ENCODE data around the gene CYP20A1. TPM values are rescaled to one million over a fixed set of nuclear protein-coding genes. Genes with fewer than 3 reads are reported as not detected.
A peak's percentile ranks its signal among the peaks of the same experiment; 100 is the strongest.

Gene CYP20A1
- total RNA-seq, 2 donors from 2014 or later = 35.1 to 35.4 TPM

DNA sequence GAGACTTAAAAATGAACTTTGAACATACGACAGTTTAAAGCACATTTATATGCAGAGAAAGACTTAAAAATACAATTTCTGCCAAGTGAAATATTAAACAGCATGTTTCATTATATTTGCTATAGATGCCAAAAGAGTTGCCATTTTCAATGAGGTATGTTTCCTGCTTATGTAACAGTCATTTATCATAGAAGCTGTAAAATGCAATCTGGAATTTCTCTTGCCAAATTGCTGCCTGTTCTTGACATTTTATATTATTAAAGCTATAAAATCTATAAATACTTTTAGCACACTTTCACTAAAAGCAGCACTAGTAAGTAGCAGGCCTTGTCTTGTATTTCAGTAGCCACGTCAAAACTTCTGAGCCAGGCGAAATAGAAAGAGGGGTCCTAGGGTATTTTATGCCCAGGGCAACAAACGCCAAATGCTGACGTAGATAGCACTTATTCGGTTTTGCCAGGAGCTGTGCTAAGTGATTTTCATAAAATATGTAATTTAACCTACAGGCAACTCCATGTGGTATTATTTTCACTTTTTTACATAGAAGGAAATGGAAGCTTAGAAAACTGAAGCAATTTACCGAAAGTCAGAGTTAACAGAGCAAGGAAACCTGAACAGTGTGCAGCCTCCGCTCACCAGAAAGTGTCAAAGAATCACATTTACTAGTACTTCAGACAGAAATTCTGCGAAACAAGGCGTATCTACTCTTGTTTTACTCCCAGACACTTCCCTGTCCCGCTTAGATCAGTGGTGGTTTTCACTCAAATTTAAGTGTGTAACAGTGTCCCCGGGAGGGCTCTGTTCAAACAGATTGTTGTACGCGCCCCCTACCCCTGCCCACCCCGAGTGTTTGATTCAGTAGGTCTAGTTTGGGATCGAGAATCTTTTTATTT lies 1.2 kb upstream of the CYP20A1 start:
- DNase-seq (ENCODE audit: low spot score) = no peak
- intact Hi-C loops (cut with DNase I) = loop anchor here (10.0 kb wide), 1 partner anchor 217 kb away; no protein-coding TSS in a partner anchor
- H3K27ac ChIP-seq = peak overlapping the region; percentile 95 to 96
- H3K4me3 ChIP-seq = no peak overlapping the region
- WGBS = 86% methylated on average over 16 of the region's 16 CpGs
- TF ChIP-seq POLR2A (IDR thresholded peaks at IDR 0.05) (no peak), POLR2AphosphoS5 (IDR thresholded peaks at IDR 0.05) (no peak), CTCF (IDR thresholded peaks at IDR 0.05) (no peak)
- no peaks in the 10 kb centered on the region for H3K27me3 ChIP-seq (replicated peaks; ENCODE audit: insufficient read depth)
- H3K36me3 ChIP-seq = no peaks in the 10 kb centered on the region
- no peaks in the 10 kb centered on the region for H3K4me1 ChIP-seq (replicated peaks)
- no peaks in the 10 kb centered on the region for H3K9me3 ChIP-seq

DNA sequence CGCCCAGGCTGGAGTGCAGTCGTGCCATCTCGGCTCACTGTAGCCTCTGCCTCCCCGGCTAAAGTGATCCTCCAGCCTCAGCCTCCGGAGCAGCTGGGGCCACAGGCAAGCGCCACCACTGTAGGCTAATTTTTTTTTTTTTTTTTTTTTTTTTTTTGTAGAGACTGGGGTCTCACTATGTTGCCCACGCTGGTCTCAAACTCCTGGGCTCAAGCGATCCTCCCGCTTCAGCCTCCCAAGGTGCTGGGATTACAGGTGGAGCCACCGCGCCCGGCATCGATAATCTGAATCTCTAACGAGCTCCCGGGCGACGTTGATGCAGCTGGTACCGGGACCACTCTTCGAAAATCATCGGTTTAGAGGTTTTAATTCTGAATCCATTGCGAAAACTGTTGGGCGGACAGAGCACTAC lies 520 bp upstream of the CYP20A1 start:
- Histone ChIP-seq H3K9me3 (no peaks in the 10 kb centered on the region), H3K27ac (peak overlapping the region; percentile 95 to 96), H3K27me3 (replicated peaks; ENCODE audit: insufficient read depth) (no peaks in the 10 kb centered on the region), H3K4me1 (replicated peaks) (no peaks in the 10 kb centered on the region), H3K36me3 (no peaks in the 10 kb centered on the region), H3K4me3 (peak overlapping the region; percentile 68 to 84)
- DNase-seq (ENCODE audit: low spot score) = no peak
- intact Hi-C loops (cut with DNase I) = loop anchor here (10.0 kb wide), 1 partner anchor 217 kb away; no protein-coding TSS in a partner anchor
- TF ChIP-seq POLR2A (IDR thresholded peaks at IDR 0.05) (no peak), POLR2AphosphoS5 (IDR thresholded peaks at IDR 0.05) (no peak), CTCF (IDR thresholded peaks at IDR 0.05) (no peak)
- WGBS = 25% methylated on average over 20 of the region's 22 CpGs

DNA sequence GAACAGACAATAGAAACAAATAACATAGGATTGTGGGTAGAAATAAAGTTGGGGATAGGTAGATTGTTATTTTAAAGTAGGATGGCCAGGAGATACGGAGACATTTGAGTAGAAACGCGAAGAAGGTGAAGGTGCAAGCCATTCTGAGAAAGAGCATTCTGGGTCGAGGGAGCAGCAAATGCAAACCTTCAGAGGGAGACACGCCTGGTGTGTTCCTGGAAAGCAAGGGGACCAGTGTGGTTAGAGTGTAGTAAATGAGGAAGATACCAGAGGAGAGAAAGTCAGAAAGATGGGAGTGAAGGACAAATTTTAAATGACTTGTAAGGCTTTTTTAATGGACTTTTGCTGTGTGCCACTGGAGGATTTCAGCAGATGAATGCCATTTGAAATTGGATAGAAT lies 1.7 kb downstream of the CYP20A1 start:
- Histone ChIP-seq H3K9me3 (no peaks in the 10 kb centered on the region), H3K27me3 (replicated peaks; ENCODE audit: insufficient read depth) (no peaks in the 10 kb centered on the region), H3K27ac (no peak overlapping the region), H3K4me3 (peak overlapping the region in 1 of 2 donors; percentile 84), H3K36me3 (no peaks in the 10 kb centered on the region), H3K4me1 (replicated peaks) (no peaks in the 10 kb centered on the region)
- TF ChIP-seq CTCF (IDR thresholded peaks at IDR 0.05) (no peak), POLR2AphosphoS5 (IDR thresholded peaks at IDR 0.05) (no peak), POLR2A (IDR thresholded peaks at IDR 0.05) (no peak)
- 83% methylated on average over 5 of the region's 5 CpGs for WGBS
- intact Hi-C loops (cut with DNase I) = no loop called here
- no peak for DNase-seq (ENCODE audit: low spot score)

- H3K4me3 ChIP-seq = no peak overlapping the region
- over 99% methylated on average over 6 of the region's 6 CpGs for WGBS
- H3K36me3 ChIP-seq = no peaks in the 10 kb centered on the region
- TF ChIP-seq POLR2AphosphoS5 (IDR thresholded peaks at IDR 0.05) (no peak), POLR2A (IDR thresholded peaks at IDR 0.05) (no peak), CTCF (IDR thresholded peaks at IDR 0.05) (no peak)
- H3K27me3 ChIP-seq (replicated peaks; ENCODE audit: insufficient read depth) = no peaks in the 10 kb centered on the region
- no peaks in the 10 kb centered on the region for H3K4me1 ChIP-seq (replicated peaks)
- intact Hi-C loops (cut with DNase I) = no loop called here
- H3K27ac ChIP-seq = no peak overlapping the region
- no peak for DNase-seq (ENCODE audit: low spot score)
- no peaks in the 10 kb centered on the region for H3K9me3 ChIP-seq
Measured at GRCh38 chr2:203242518-203242917, 3.7 kb downstream of the CYP20A1 start.

DNA sequence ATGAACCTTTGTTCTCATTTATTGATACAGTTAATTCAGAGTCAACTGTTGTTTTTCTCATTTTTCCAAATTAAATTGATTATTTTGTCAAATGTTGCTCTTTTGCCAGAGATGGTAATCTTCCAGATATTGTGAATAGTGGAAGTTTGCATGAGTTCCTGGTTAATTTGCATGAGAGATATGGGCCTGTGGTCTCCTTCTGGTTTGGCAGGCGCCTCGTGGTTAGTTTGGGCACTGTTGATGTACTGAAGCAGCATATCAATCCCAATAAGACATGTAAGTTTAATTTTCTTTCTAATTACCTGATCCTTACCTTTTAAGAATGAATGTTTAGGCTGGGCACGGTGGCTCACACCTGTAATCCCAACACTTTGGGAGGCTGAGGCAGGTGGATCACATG lies 7.8 kb downstream of the CYP20A1 start:
- H3K27ac ChIP-seq = no peak overlapping the region
- 94% methylated on average over 3 of the region's 3 CpGs for WGBS
- no peak overlapping the region for H3K4me3 ChIP-seq
- no peak for DNase-seq (ENCODE audit: low spot score)
- intact Hi-C loops (cut with DNase I) = no loop called here
- H3K4me1 ChIP-seq (replicated peaks) = no peaks in the 10 kb centered on the region
- no peak for TF ChIP-seq CTCF (IDR thresholded peaks at IDR 0.05)
- H3K36me3 ChIP-seq = no peaks in the 10 kb centered on the region
- H3K27me3 ChIP-seq (replicated peaks; ENCODE audit: insufficient read depth) = no peaks in the 10 kb centered on the region
- H3K9me3 ChIP-seq = no peaks in the 10 kb centered on the region
